Activated B cell treated with CpG ODN at 0.5 μM for 24 hours (primary cell): ENCODE results near the gene AGBL4. TPM values are rescaled to one million over a fixed set of nuclear protein-coding genes. Genes with fewer than 3 reads are reported as not detected.

Source experiments
- ATAC-seq: fragments of 200-7000 bp; cut with Tn5 transposase; one replicate; pipeline ENCODE4 v1.10.0; 2021; ENCODE audit warnings: low read depth, mild to moderate bottlenecking, moderate library complexity
- CTCF ChIA-PET: fragments of 350-600 bp; sonication (Branson Sonifier 250); formaldehyde crosslinking; loops from one replicate; lab custom pipeline; 2021; ENCODE audit warnings: antibody characterized with exemption; lab: Charles Lee
- POLR2A ChIA-PET: fragments of 350-600 bp; sonication (Branson Sonifier 250); formaldehyde crosslinking; loops from one replicate; lab custom pipeline; 2021; ENCODE audit warnings: antibody characterized with exemption; lab: Charles Lee
- DNase-seq: peaks from one replicate; pipeline ENCODE4 v3.0.0; 2022
- H3K27ac Mint-ChIP-seq: one replicate; pipeline ENCODE4 v1.8.0; 2020; ENCODE audit warnings: mixed read lengths
- H3K27me3 Mint-ChIP-seq: one replicate; pipeline ENCODE4 v1.8.0; 2021; ENCODE audit warnings: mixed read lengths
- H3K36me3 Mint-ChIP-seq: one replicate; pipeline ENCODE4 v1.8.0; 2021; ENCODE audit warnings: low read depth, mixed read lengths
- H3K4me1 Mint-ChIP-seq: one replicate; pipeline ENCODE4 v1.8.0; 2021; ENCODE audit warnings: mixed read lengths
- H3K4me3 Mint-ChIP-seq: one replicate; pipeline ENCODE4 v1.8.0; 2020; ENCODE audit warnings: mild to moderate bottlenecking, mixed read lengths
- H3K9me3 Mint-ChIP-seq: one replicate; pipeline ENCODE4 v1.8.0; 2020; ENCODE audit warnings: mixed read lengths
- intact Hi-C: fragments of 100-400 bp; cut with micrococcal nuclease; formaldehyde crosslinking; loops from one replicate; pipeline ENCODE4 v1.15.1; 2024
- total RNA-seq: library from RNA; stranded (reverse); gene quantifications from 2 replicates; pipeline ENCODE4 v1.2.3, GENCODE V29; 2022
- TF ChIP-seq, protein P1 (sequence below): fragments of 200-600 bp; IDR thresholded peaks from one replicate; pipeline ENCODE4 v1.8.0; 2022; ENCODE audit warnings: antibody characterized with exemption, mild to moderate bottlenecking

Gene AGBL4
- total RNA-seq, 1 donor from 2014 or later, result 0.24 TPM

DNA sequence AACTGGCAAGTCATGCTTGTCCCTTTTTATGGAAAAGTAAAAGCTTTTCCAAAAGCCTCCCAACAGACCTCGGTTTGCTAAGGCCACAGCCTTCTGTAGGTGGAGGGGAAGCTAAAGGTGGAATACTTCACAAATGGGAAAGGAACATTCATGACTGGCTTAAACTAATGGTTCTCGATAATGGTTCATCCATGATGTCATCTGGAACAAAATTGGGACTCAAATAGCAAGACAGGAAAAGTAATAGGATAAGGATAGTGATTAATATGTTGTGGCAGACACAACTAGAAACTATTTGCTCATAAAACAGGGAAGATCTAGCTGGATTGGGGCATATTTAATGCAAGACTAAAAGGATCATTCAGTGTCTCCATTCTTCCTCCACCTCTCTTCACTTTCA lies 1535.0 kb downstream of the AGBL4 start:
- H3K4me1 Mint-ChIP-seq, result no peaks in the 10 kb centered on the region

More for the DNA sequence above, 1535.0 kb downstream of the AGBL4 start:
- intact Hi-C loops, result no loop called here
- H3K4me3 Mint-ChIP-seq, result no peak overlapping the region
- H3K9me3 Mint-ChIP-seq, result no peaks in the 10 kb centered on the region
- TF ChIP-seq, protein P1, sequence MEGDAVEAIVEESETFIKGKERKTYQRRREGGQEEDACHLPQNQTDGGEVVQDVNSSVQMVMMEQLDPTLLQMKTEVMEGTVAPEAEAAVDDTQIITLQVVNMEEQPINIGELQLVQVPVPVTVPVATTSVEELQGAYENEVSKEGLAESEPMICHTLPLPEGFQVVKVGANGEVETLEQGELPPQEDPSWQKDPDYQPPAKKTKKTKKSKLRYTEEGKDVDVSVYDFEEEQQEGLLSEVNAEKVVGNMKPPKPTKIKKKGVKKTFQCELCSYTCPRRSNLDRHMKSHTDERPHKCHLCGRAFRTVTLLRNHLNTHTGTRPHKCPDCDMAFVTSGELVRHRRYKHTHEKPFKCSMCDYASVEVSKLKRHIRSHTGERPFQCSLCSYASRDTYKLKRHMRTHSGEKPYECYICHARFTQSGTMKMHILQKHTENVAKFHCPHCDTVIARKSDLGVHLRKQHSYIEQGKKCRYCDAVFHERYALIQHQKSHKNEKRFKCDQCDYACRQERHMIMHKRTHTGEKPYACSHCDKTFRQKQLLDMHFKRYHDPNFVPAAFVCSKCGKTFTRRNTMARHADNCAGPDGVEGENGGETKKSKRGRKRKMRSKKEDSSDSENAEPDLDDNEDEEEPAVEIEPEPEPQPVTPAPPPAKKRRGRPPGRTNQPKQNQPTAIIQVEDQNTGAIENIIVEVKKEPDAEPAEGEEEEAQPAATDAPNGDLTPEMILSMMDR, result no peak
- no peak for ATAC-seq
- POLR2A ChIA-PET, result no interaction called here
- CTCF ChIA-PET, result interaction anchor here (1.6 kb wide), 1 partner anchor 9 kb away, joined by 4 read pairs; no protein-coding TSS in a partner anchor
- no peaks in the 10 kb centered on the region for H3K36me3 Mint-ChIP-seq
- no peak overlapping the region for H3K27ac Mint-ChIP-seq
- no peak for DNase-seq
- H3K27me3 Mint-ChIP-seq, result no peaks in the 10 kb centered on the region

Other genes starting within 250 kb of the AGBL4 start
- gene ELAVL4, start 85.0 kb upstream of the AGBL4 start, total RNA-seq, result not detected in 2 replicates